Effector memory CD4-positive, alpha-beta T cell (primary cell): ENCODE measurements around the gene HBE1.

ENCODE experiments used
- DNase-seq, 3 donors: peaks; one replicate each; pipeline ENCODE4 v3.0.0-alpha.2; 2020
- H3K27ac ChIP-seq: 2 replicates; pipeline ENCODE4 v1.7.0; 2013; ENCODE audit warnings: mild to moderate bottlenecking, low read length, moderate library complexity; ENCODE audit not compliant: insufficient read depth, poor library complexity, severe bottlenecking
- H3K27me3 ChIP-seq: replicated peaks from 2 replicates; pipeline ENCODE4 v1.7.0; 2013; ENCODE audit warnings: mild to moderate bottlenecking, low read length; ENCODE audit not compliant: insufficient read depth, control insufficient read depth, poor library complexity, severe bottlenecking
- H3K36me3 ChIP-seq: 2 replicates; pipeline ENCODE4 v1.7.0; 2013; ENCODE audit warnings: mild to moderate bottlenecking, low read length, moderate library complexity; ENCODE audit not compliant: control insufficient read depth, insufficient read depth
- H3K4me1 ChIP-seq: 2 replicates; pipeline ENCODE4 v1.7.0; 2013; ENCODE audit warnings: low read length, mild to moderate bottlenecking; ENCODE audit not compliant: control insufficient read depth, insufficient read depth, poor library complexity, severe bottlenecking
- H3K4me3 ChIP-seq: 2 replicates; pipeline ENCODE4 v1.7.0; 2013; ENCODE audit warnings: low read length, low read depth, mild to moderate bottlenecking; ENCODE audit not compliant: insufficient read depth, poor library complexity, severe bottlenecking
- H3K9me3 ChIP-seq: 2 replicates; pipeline ENCODE4 v1.7.0; 2013; ENCODE audit warnings: mild to moderate bottlenecking, low read length, moderate library complexity; ENCODE audit not compliant: control insufficient read depth

HBE1 gene

DNA sequence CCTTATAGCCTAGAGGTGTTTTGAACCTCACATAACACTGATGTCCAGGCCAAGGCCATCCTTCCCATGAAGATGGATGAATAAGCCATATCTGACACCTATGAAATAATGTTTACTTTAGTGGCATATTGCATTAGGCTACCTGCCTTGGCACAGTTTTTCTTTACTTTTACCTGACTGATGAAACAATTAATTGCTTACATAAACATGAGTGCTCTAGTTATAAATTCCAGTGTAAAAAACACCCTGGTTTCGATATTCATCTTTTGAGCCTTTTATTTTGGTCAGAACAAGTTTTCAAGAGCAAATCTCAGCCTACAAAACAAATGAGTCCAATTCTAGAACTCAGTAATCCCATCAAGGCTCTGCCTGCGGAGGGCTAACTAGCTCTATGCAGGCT lies 7.0 kb upstream of the HBE1 start:
- Histone ChIP-seq H3K4me3 (no peak overlapping the region), H3K27me3 (no peaks in the 10 kb centered on the region), H3K9me3 (no peaks in the 10 kb centered on the region), H3K27ac (no peak overlapping the region), H3K36me3 (no peaks in the 10 kb centered on the region), H3K4me1 (no peaks in the 10 kb centered on the region)
- DNase-seq: no peak

GRCh38 chr11:5275369-5276110 lies 5.8 kb upstream of the HBE1 start:
- H3K27ac ChIP-seq: no peak overlapping the region
- no peaks in the 10 kb centered on the region for H3K36me3 ChIP-seq
- H3K4me1 ChIP-seq: no peaks in the 10 kb centered on the region
- no peak for DNase-seq
- H3K27me3 ChIP-seq: no peaks in the 10 kb centered on the region
- no peaks in the 10 kb centered on the region for H3K9me3 ChIP-seq
- no peak overlapping the region for H3K4me3 ChIP-seq

DNA sequence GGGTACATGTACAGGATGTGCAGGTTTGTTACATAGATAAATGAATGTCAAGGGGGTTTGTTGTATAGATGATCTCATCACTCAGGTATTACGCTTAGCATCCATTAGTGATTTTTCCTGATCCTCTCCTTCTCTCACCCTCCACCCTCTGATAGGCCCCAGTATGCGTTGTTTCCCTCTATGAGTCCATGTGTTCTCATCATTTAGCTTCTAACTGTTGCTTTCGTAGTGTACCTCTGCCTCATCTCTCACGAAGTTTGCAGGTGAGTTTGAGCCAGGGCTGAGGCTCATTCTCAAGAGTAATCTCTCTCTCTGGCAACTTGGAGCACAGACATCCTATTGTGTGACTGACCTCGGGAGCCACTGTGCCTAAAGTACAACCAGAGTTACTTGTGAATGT lies 4.7 kb upstream of the HBE1 start:
- H3K27ac ChIP-seq: no peak overlapping the region

DNA sequence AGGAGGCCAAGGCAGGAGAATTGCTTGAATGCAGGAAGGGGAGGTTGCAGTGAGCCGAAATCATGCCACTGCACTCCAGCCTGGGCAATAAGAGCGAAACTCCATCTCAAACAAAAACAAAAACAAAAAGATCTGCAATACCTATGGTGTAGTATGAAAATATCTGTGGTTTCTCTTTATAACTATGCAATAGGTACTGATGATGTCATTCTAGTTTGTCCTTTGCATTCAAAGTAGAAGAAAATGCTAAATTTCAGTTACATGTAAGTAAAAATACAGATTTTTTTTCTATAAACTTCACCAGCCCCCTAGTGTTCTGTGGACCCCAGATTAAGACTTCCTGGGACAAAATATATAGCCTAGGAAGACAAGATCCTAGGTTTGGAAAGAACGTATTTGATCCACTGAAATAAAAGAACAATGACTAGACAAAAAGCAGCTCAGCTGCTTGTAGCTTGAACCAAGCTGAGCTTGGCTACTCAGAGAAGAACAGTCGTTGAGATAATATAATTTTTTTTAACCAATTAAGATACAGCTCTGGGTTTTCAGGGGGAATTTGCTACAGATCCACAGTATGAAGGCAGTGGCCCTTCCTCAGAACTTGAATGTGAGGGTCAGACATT lies 2.8 kb upstream of the HBE1 start:
- DNase-seq: no peak
- Histone ChIP-seq H3K27ac (no peak overlapping the region), H3K36me3 (no peaks in the 10 kb centered on the region), H3K4me1 (no peaks in the 10 kb centered on the region), H3K4me3 (no peak overlapping the region), H3K27me3 (no peaks in the 10 kb centered on the region), H3K9me3 (no peaks in the 10 kb centered on the region)

More for the DNA sequence above, 4.7 kb upstream of the HBE1 start:
- no peaks in the 10 kb centered on the region for H3K9me3 ChIP-seq
- no peak for DNase-seq
- no peak overlapping the region for H3K4me3 ChIP-seq
- no peaks in the 10 kb centered on the region for H3K4me1 ChIP-seq
- no peaks in the 10 kb centered on the region for H3K36me3 ChIP-seq
- no peaks in the 10 kb centered on the region for H3K27me3 ChIP-seq

DNA sequence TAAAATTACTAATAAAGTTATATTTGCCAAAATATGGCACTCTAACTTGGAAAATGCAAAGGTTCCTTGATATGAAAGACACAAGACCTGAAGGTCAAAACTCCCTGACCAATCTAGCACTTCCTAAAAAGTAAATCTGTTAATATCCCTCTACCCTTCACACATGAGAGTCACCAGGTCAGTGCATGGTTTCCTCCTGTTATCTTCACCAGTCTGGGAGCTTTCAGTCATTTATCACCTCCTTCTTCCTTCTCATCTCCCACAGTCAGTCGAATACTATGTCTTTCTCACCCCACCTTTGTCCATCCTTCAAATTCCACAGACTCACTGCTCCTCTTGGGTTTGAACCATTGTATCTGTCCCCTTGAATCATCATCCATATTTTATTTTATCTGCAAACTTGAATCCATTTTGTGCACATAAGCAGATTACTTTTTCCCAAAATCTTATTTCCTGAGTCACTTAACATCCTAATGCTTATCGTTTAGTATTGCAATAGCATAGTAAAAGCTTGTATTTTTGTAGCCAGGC lies 2.6 kb downstream of the HBE1 start:
- Histone ChIP-seq H3K9me3 (no peaks in the 10 kb centered on the region), H3K36me3 (no peaks in the 10 kb centered on the region), H3K27me3 (no peaks in the 10 kb centered on the region), H3K27ac (no peak overlapping the region), H3K4me3 (no peak overlapping the region), H3K4me1 (no peaks in the 10 kb centered on the region)
- no peak for DNase-seq

- Histone ChIP-seq H3K9me3 (no peaks in the 10 kb centered on the region), H3K27me3 (no peaks in the 10 kb centered on the region), H3K36me3 (no peaks in the 10 kb centered on the region), H3K4me1 (no peaks in the 10 kb centered on the region), H3K4me3 (no peak overlapping the region), H3K27ac (no peak overlapping the region)
- DNase-seq: no peak
Observed at GRCh38 chr11:5266609-5267008, 3.1 kb downstream of the HBE1 start.

DNA sequence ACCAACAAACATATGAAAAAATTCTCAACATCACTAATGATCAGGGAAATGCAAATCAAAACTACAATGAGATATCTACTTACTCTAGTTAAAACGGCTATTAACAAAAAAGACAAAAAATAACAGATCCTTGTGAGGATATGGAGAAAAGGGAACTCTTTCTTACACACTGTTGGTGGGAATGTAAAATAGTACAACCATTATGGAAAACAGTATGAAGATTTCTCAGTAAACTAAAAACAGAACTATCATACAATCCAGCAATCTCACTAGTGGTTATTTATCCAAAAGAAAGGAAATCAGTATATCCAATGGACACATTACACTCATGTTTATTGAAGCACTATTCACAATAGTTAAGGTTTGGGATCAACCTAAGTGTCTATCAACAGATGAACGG lies 3.9 kb downstream of the HBE1 start:
- Histone ChIP-seq H3K27ac (no peak overlapping the region), H3K9me3 (no peaks in the 10 kb centered on the region), H3K4me1 (no peaks in the 10 kb centered on the region), H3K36me3 (no peaks in the 10 kb centered on the region), H3K4me3 (no peak overlapping the region), H3K27me3 (no peaks in the 10 kb centered on the region)
- no peak for DNase-seq

- Histone ChIP-seq H3K27me3 (no peaks in the 10 kb centered on the region), H3K27ac (no peak overlapping the region), H3K9me3 (no peaks in the 10 kb centered on the region), H3K4me1 (no peaks in the 10 kb centered on the region), H3K36me3 (no peaks in the 10 kb centered on the region), H3K4me3 (no peak overlapping the region)
- no peak for DNase-seq
Observed at GRCh38 chr11:5258543-5259262, 11.0 kb downstream of the HBE1 start.

- H3K4me1 ChIP-seq: no peaks in the 10 kb centered on the region
- no peaks in the 10 kb centered on the region for H3K36me3 ChIP-seq
- H3K27ac ChIP-seq: no peak overlapping the region
- H3K27me3 ChIP-seq: no peaks in the 10 kb centered on the region
- DNase-seq: no peak
- no peak overlapping the region for H3K4me3 ChIP-seq
- no peaks in the 10 kb centered on the region for H3K9me3 ChIP-seq
Observed at GRCh38 chr11:5257296-5257695, 12.4 kb downstream of the HBE1 start.
